ENCODE measurements around the gene DBNDD2. TPM values are rescaled to one million over a fixed set of nuclear protein-coding genes. Genes with fewer than 3 reads are reported as not detected.

The DBNDD2 gene
- total RNA-seq, 4 donors from 2014 or later = 74.5 to 122 (median 84.9) TPM

- Histone ChIP-seq H3K27me3 (no peaks in the 10 kb centered on the region), H3K4me3 (no peak overlapping the region), H3K27ac (peak overlapping the region in 3 of 4 donors; percentile 92 to 96 (median 95)), H3K9me3 (no peaks in the 10 kb centered on the region), H3K4me1 (peaks cover 30 to 68% (median 58%) of the 10 kb centered on the region in 4 donors), H3K36me3 (peaks cover 0 to 5% (median 0%) of the 10 kb centered on the region in 4 donors)
- in situ Hi-C loops (cut with MboI; ENCODE audit: low pct_ligation_motif_present in 1 of 4, low pct_unique_long_range_greater_than_20kb in 1 of 4, low sequenced_read_pairs in 3 of 4) (no loop called here), intact Hi-C loops (cut with DNase I; ENCODE audit: low total_unique reads) (no loop called here)
- WGBS, 2 donors (ENCODE audit: low coverage in 1 of 2) = 87 to 90% methylated on average over 4 to 5 of the region's 5 CpGs
- TF ChIP-seq EP300 (IDR thresholded peaks at IDR 0.05; ENCODE audit: low read depth) = no peak
- no peak for TF ChIP-seq POLR2A (IDR thresholded peaks at IDR 0.05)
- TF ChIP-seq POLR2AphosphoS5 (IDR thresholded peaks at IDR 0.05) = no peak
- no peak for TF ChIP-seq CTCF (IDR thresholded peaks at IDR 0.05)
- DNase-seq = no peak
Measured at GRCh38 chr20:45412653-45413052, 4.6 kb downstream of the DBNDD2 start.

GRCh38 chr20:45413479-45413878 lies 5.4 kb downstream of the DBNDD2 start:
- in situ Hi-C loops (cut with MboI; ENCODE audit: low pct_ligation_motif_present in 1 of 4, low pct_unique_long_range_greater_than_20kb in 1 of 4, low sequenced_read_pairs in 3 of 4) = no loop called here
- Histone ChIP-seq H3K27ac (no peak overlapping the region), H3K9me3 (no peaks in the 10 kb centered on the region), H3K4me1 (peaks cover 31 to 68% (median 58%) of the 10 kb centered on the region in 4 donors), H3K36me3 (peaks cover 0 to 5% (median 0%) of the 10 kb centered on the region in 4 donors), H3K4me3 (no peak overlapping the region), H3K27me3 (no peaks in the 10 kb centered on the region)
- intact Hi-C loops (cut with DNase I; ENCODE audit: low total_unique reads) = no loop called here
- WGBS, 2 donors (ENCODE audit: low coverage in 1 of 2) = 79% methylated on average over 3 of the region's 3 CpGs; no CpG with 5 or more reads in 1 of the 2 donors
- no peak for TF ChIP-seq EP300 (IDR thresholded peaks at IDR 0.05; ENCODE audit: low read depth)
- TF ChIP-seq POLR2A (IDR thresholded peaks at IDR 0.05) = no peak
- no peak for TF ChIP-seq CTCF (IDR thresholded peaks at IDR 0.05)
- TF ChIP-seq POLR2AphosphoS5 (IDR thresholded peaks at IDR 0.05) = no peak
- DNase-seq = no peak

- H3K27me3 ChIP-seq = no peaks in the 10 kb centered on the region
- WGBS, 2 donors (ENCODE audit: low coverage in 1 of 2) = 0 to 1% methylated on average over 1 to 46 of the region's 52 CpGs
- intact Hi-C loops (cut with DNase I; ENCODE audit: low total_unique reads) (no loop called here), in situ Hi-C loops (cut with MboI; ENCODE audit: low pct_ligation_motif_present in 1 of 4, low pct_unique_long_range_greater_than_20kb in 1 of 4, low sequenced_read_pairs in 3 of 4) (loop anchor here in 1 of 4 donors (5.0 kb wide), 1 partner anchor 49 kb away; no protein-coding TSS in a partner anchor)
- peak within 1 kb of the TSS; percentile 80 to 93 (median 88) for H3K27ac ChIP-seq
- peaks cover 0 to 11% (median 5%) of the 10 kb centered on the region in 4 donors for H3K36me3 ChIP-seq
- peak; percentile 91 to 93 (median 92) for TF ChIP-seq POLR2AphosphoS5 (IDR thresholded peaks at IDR 0.05)
- TF ChIP-seq EP300 (IDR thresholded peaks at IDR 0.05; ENCODE audit: low read depth) = no peak
- peak in 1 of 5 experiments; percentile 9 for TF ChIP-seq CTCF (IDR thresholded peaks at IDR 0.05)
- peak; percentile 97 for TF ChIP-seq POLR2A (IDR thresholded peaks at IDR 0.05)
- DNase-seq = peak; percentile 90
- no peaks in the 10 kb centered on the region for H3K9me3 ChIP-seq
- H3K4me1 ChIP-seq = peaks cover 28 to 64% (median 50%) of the 10 kb centered on the region in 4 donors
- H3K4me3 ChIP-seq = peak within 1 kb of the TSS; percentile 53 to 94 (median 87)
Measured at GRCh38 chr20:45415822-45416637, 7.9 kb downstream of the DBNDD2 start, which contains the start of gene PIGT. Gene PIGT, plus strand, starts transcription at chr20:45416141. Its CDS starts 16 bp downstream, at chr20:45416157.

- WGBS, 2 donors (ENCODE audit: low coverage in 1 of 2) = 60% methylated on average over 2 of the region's 2 CpGs; no CpG with 5 or more reads in 1 of the 2 donors
- in situ Hi-C loops (cut with MboI; ENCODE audit: low pct_ligation_motif_present in 1 of 4, low pct_unique_long_range_greater_than_20kb in 1 of 4, low sequenced_read_pairs in 3 of 4) = loop anchor here in 1 of 4 donors (5.0 kb wide), 1 partner anchor 50 kb away; no protein-coding TSS in a partner anchor
- Histone ChIP-seq H3K9me3 (no peaks in the 10 kb centered on the region), H3K4me3 (peak overlapping the region in 3 of 4 donors; percentile 87 to 94 (median 87)), H3K4me1 (peaks cover 28 to 55% (median 43%) of the 10 kb centered on the region in 4 donors), H3K27me3 (no peaks in the 10 kb centered on the region), H3K27ac (peak overlapping the region; percentile 80 to 93 (median 88)), H3K36me3 (peaks cover 0 to 19% (median 11%) of the 10 kb centered on the region in 4 donors)
- TF ChIP-seq CTCF (IDR thresholded peaks at IDR 0.05) = no peak
- TF ChIP-seq POLR2AphosphoS5 (IDR thresholded peaks at IDR 0.05) = no peak
- TF ChIP-seq EP300 (IDR thresholded peaks at IDR 0.05; ENCODE audit: low read depth) = no peak
- no peak for TF ChIP-seq POLR2A (IDR thresholded peaks at IDR 0.05)
- intact Hi-C loops (cut with DNase I; ENCODE audit: low total_unique reads) = no loop called here
- DNase-seq = no peak
Measured at GRCh38 chr20:45416917-45417316, 8.8 kb downstream of the DBNDD2 start.
